ENCODE measurements around the gene WDR77. TPM values are rescaled to one million over a fixed set of nuclear protein-coding genes. Genes with fewer than 3 reads are reported as not detected.

Gene WDR77
- total and polyA plus RNA-seq, 2 of the 13 experiments (the other 11 are each of a cell fraction or from before 2014, with no cell fraction given): 90.6 to 108 TPM

- TF ChIP-seq, protein P1, sequence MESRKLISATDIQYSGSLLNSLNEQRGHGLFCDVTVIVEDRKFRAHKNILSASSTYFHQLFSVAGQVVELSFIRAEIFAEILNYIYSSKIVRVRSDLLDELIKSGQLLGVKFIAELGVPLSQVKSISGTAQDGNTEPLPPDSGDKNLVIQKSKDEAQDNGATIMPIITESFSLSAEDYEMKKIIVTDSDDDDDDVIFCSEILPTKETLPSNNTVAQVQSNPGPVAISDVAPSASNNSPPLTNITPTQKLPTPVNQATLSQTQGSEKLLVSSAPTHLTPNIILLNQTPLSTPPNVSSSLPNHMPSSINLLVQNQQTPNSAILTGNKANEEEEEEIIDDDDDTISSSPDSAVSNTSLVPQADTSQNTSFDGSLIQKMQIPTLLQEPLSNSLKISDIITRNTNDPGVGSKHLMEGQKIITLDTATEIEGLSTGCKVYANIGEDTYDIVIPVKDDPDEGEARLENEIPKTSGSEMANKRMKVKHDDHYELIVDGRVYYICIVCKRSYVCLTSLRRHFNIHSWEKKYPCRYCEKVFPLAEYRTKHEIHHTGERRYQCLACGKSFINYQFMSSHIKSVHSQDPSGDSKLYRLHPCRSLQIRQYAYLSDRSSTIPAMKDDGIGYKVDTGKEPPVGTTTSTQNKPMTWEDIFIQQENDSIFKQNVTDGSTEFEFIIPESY (CRISPR knock-in tag; IDR thresholded peaks at IDR 0.05): no peak
- TF ChIP-seq CENPBD1 (CRISPR knock-in tag; IDR thresholded peaks at IDR 0.05; ENCODE audit: borderline replicate concordance, low read depth): no peak
- TF ChIP-seq ZNF850 (CRISPR knock-in tag; conservative IDR thresholded peaks at IDR 0.05): no peak
- no peak for TF ChIP-seq SMC3 (IDR thresholded peaks at IDR 0.05; ENCODE audit: low read length)
- no peak for TF ChIP-seq ZNF256 (CRISPR knock-in tag; conservative IDR thresholded peaks at IDR 0.05)
These were observed 4.7 kb upstream of the WDR77 start (continued) for GRCh38 chr1:111453706-111454105.

- POLR2A ChIA-PET: no interaction called here
- peaks cover 41% of the 10 kb centered on the region for H3K79me2 ChIP-seq (ENCODE audit: insufficient read depth, low read length)
These were observed 3.5 kb upstream of the WDR77 start for GRCh38 chr1:111452581-111452980.

More at GRCh38 chr1:111452581-111452980, 3.5 kb upstream of the WDR77 start:
- peaks cover 3 to 37% of the 10 kb centered on the region in 2 experiments for H3K36me3 ChIP-seq (replicated peaks in 1 of 2; ENCODE audit: control insufficient read depth in 1 of 2, insufficient read depth in 2 of 2, low read length in 2 of 2)
- no peak overlapping the region for H3K9ac ChIP-seq (ENCODE audit: insufficient read depth, low read depth, low read length)
- DNase-seq (ENCODE audit: low spot score): no peak
- H3K27me3 ChIP-seq (ENCODE audit: control insufficient read depth in 1 of 2, insufficient read depth in 2 of 2, low read length in 2 of 2): no peaks in the 10 kb centered on the region; a peak in 1 of 5 replicates
- in situ Hi-C loops (cut with HindIII; ENCODE audit: extremely low pct_ligation_motif_present, low pct_unique_long_range_greater_than_20kb) (no loop called here), intact Hi-C loops (cut with micrococcal nuclease; ENCODE audit: unreplicated experiment) (no loop called here)
- no peaks in the 10 kb centered on the region for H3K9me3 ChIP-seq (ENCODE audit: low read length)
- no peak for FAIRE-seq
- H3K4me1 ChIP-seq (ENCODE audit: insufficient read depth, low read length): peaks cover 23% of the 10 kb centered on the region
- ATAC-seq: no peak
- H3K4me2 ChIP-seq (ENCODE audit: low read depth, low read length): no peak overlapping the region
- CTCF ChIA-PET (ENCODE audit: low intra/inter-chr PET ratio, low total read pairs): no interaction called here
- no peak overlapping the region for H2AFZ ChIP-seq (ENCODE audit: low read length)
- H3K4me3 ChIP-seq (replicated peaks in 1 of 3; ENCODE audit: insufficient read depth in 1 of 3, low read depth in 2 of 3, low read length in 3 of 3): no peak overlapping the region
- no peaks in the 10 kb centered on the region for H4K20me1 ChIP-seq (ENCODE audit: insufficient read depth, low read length)
- no peak for TF ChIP-seq ZNF512B (CRISPR knock-in tag; IDR thresholded peaks at IDR 0.05; ENCODE audit: borderline replicate concordance)
- BruUV-seq (replicated peaks): no TSS peak
- no peak overlapping the region for H3K27ac ChIP-seq (ENCODE audit: extremely low read length, insufficient read depth, low read length)
- 90% methylated on average over 3 of the region's 3 CpGs for WGBS (ENCODE audit: low lambda C conversion rate)

Data from HepG2 (cell line).